HepG2 (cell line): Measurements from ENCODE around the gene MED22. TPM values are rescaled to one million over a fixed set of nuclear protein-coding genes. Genes with fewer than 3 reads are reported as not detected.
A peak's percentile ranks its signal among the peaks of the same experiment; 100 is the strongest.

ENCODE experiments used
- CBX1 ChIP-seq: IDR thresholded peaks from one replicate; pipeline ENCODE4 v1.6.1; 2016; ENCODE audit warnings: antibody characterized with exemption, low read depth
- HDAC2 ChIP-seq: sonication (generic); formaldehyde crosslinking; IDR thresholded peaks from 2 replicates; pipeline ENCODE4 v1.4.0; 2020; ENCODE audit warnings: missing genetic modification reagents
- HNRNPLL ChIP-seq: fragments of 200-400 bp; formaldehyde crosslinking; IDR thresholded peaks from 2 replicates; pipeline ENCODE4 v1.6.1; 2017; ENCODE audit warnings: mild to moderate bottlenecking, low read depth, low read length; ENCODE audit not compliant: poor library complexity, severe bottlenecking
- KDM6A ChIP-seq: IDR thresholded peaks from 2 replicates; pipeline ENCODE4 v1.6.1; 2016; ENCODE audit warnings: low read depth
- POGZ ChIP-seq: sonication (generic); formaldehyde crosslinking; IDR thresholded peaks from 2 replicates; pipeline ENCODE4 v1.4.0; 2020; ENCODE audit warnings: mild to moderate bottlenecking, missing genetic modification reagents
- REST ChIP-seq, 2 experiments: IDR thresholded peaks; 2 replicates each; pipeline ENCODE4 v1.6.1; 2011 to 2012; ENCODE audit warnings: low read length in 2 of 2, borderline replicate concordance in 1 of 2, low read depth in 1 of 2, mild to moderate bottlenecking in 1 of 2, moderate library complexity in 1 of 2
- SMAD3 ChIP-seq: sonication (generic); formaldehyde crosslinking; IDR thresholded peaks from 2 replicates; pipeline ENCODE4 v1.4.0; 2020; ENCODE audit warnings: missing genetic modification reagents
- SP1 ChIP-seq, 2 experiments: fragments of 450-650 bp in 1 of 2; sonication (generic) in 1 of 2; formaldehyde crosslinking in 1 of 2; IDR thresholded peaks; 2 replicates each; pipeline versions ENCODE4 v1.4.0 to v1.6.1; 2016 to 2020; ENCODE audit warnings: missing genetic modification reagents in 1 of 2
- TSC22D2 ChIP-seq: sonication (generic); formaldehyde crosslinking; IDR thresholded peaks from 2 replicates; pipeline ENCODE4 v1.5.1; 2020; ENCODE audit warnings: missing genetic modification reagents, mild to moderate bottlenecking, borderline replicate concordance
- ZBTB21 ChIP-seq: sonication (generic); formaldehyde crosslinking; IDR thresholded peaks from 2 replicates; pipeline ENCODE4 v1.4.0; 2020; ENCODE audit warnings: missing genetic modification reagents
- ZC3H13 ChIP-seq: sonication (generic); formaldehyde crosslinking; IDR thresholded peaks from 2 replicates; pipeline ENCODE4 v1.8.1; 2023; ENCODE audit warnings: mild to moderate bottlenecking, missing genetic modification reagents, moderate library complexity
- ZNF138 ChIP-seq: sonication (generic); formaldehyde crosslinking; IDR thresholded peaks from 2 replicates; pipeline ENCODE4 v1.5.0; 2020; ENCODE audit warnings: mild to moderate bottlenecking, low read depth, missing genetic modification reagents
- ZNF781 ChIP-seq: sonication (generic); formaldehyde crosslinking; IDR thresholded peaks from 2 replicates; pipeline ENCODE4 v1.5.1; 2020; ENCODE audit warnings: borderline replicate concordance, mild to moderate bottlenecking, missing genetic modification reagents; ENCODE audit errors: not compliant biosample characterization
- polyA plus RNA-seq, 8 experiments: library from polyadenylated mRNA; depleted of rRNA in 3 of 8; stranded (reverse) in 7 of 8; unstranded in 1 of 8; fragments of >200 nt; fragmentation: Illumina TruSeq in 4 of 8; extraction: Trizol in 4 of 8; gene quantifications; 2 replicates each; pipeline versions ENCODE4 v1.2.1 to v1.2.3, GENCODE V29; 2011 to 2016; ENCODE audit warnings: low read depth in 4 of 8, missing spikeins in 1 of 8, mixed read lengths in 1 of 8; ENCODE audit not compliant: insufficient read depth in 1 of 8
- total RNA-seq, 5 experiments: library from RNA; depleted of rRNA; stranded (reverse); fragments of >200 nt; fragmentation: Illumina TruSeq; extraction: Trizol; gene quantifications; 2 replicates each; pipeline ENCODE4 v1.2.3, GENCODE V29; 2016; ENCODE audit warnings: low read depth in 1 of 5
- TF ChIP-seq, protein P1 (sequence below), 2 experiments: fragments of 450-650 bp in 1 of 2; sonication (generic) in 1 of 2; formaldehyde crosslinking; IDR thresholded peaks; 2 replicates each; pipeline versions ENCODE4 v1.5.0 to v1.8.0; 2020 to 2022; ENCODE audit warnings: mild to moderate bottlenecking in 1 of 2, missing genetic modification reagents in 1 of 2
- TF ChIP-seq, protein P2 (sequence below): sonication (generic); formaldehyde crosslinking; IDR thresholded peaks from 2 replicates; pipeline ENCODE4 v1.4.0; 2020; ENCODE audit warnings: mild to moderate bottlenecking, missing genetic modification reagents
- TF ChIP-seq, protein P3 (sequence below): sonication (generic); formaldehyde crosslinking; IDR thresholded peaks from 2 replicates; pipeline ENCODE4 v1.4.0; 2020; ENCODE audit warnings: missing genetic modification reagents, mild to moderate bottlenecking, borderline replicate concordance

MED22 gene
- total and polyA plus RNA-seq, 2 of the 13 experiments (the other 11 are each of a cell fraction or from before 2014, with no cell fraction given): 15.8 to 22.1 TPM

DNA sequence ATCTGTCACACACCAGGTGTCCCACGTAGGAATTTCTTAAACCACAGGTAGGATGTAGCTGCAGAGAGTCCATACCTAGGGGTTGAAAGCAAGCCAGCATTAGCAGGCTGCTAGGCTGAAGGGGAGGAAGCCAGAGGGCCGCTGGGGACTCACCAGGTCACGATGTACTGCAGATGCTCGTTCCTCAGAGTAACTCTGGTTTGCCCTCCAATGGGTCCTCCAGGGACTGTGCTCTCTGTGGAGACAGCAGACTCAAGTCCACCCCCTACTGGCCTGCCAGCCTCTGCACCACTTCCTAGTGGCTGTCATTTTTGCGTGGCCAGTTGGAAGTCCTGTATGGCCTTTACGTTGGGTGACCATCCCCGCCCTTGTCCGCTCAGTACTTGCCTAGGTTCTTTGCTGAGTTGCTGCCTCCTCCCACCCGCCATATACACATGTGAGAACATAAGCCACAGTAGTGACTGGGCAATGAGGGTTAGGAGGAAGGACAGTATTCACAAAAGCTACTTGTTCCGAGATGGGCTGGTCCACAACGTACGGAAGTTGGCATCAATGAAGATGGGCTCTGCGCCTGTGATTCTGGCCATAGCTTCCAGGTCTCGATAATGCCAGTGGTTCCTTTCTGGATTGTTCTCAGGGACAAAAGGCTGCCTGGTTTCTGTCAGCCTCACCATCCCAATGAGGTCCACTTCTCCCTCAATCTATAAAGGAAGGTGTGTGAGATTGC lies 4.1 kb upstream of the MED22 start (continued):
- TF ChIP-seq, protein P1, sequence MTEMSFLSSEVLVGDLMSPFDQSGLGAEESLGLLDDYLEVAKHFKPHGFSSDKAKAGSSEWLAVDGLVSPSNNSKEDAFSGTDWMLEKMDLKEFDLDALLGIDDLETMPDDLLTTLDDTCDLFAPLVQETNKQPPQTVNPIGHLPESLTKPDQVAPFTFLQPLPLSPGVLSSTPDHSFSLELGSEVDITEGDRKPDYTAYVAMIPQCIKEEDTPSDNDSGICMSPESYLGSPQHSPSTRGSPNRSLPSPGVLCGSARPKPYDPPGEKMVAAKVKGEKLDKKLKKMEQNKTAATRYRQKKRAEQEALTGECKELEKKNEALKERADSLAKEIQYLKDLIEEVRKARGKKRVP (CRISPR knock-in tag; IDR thresholded peaks at IDR 0.05): no peak
- no peak for TF ChIP-seq ZNF781 (CRISPR knock-in tag)
- no peak for TF ChIP-seq HDAC2 (CRISPR knock-in tag)
- TF ChIP-seq, protein P2, sequence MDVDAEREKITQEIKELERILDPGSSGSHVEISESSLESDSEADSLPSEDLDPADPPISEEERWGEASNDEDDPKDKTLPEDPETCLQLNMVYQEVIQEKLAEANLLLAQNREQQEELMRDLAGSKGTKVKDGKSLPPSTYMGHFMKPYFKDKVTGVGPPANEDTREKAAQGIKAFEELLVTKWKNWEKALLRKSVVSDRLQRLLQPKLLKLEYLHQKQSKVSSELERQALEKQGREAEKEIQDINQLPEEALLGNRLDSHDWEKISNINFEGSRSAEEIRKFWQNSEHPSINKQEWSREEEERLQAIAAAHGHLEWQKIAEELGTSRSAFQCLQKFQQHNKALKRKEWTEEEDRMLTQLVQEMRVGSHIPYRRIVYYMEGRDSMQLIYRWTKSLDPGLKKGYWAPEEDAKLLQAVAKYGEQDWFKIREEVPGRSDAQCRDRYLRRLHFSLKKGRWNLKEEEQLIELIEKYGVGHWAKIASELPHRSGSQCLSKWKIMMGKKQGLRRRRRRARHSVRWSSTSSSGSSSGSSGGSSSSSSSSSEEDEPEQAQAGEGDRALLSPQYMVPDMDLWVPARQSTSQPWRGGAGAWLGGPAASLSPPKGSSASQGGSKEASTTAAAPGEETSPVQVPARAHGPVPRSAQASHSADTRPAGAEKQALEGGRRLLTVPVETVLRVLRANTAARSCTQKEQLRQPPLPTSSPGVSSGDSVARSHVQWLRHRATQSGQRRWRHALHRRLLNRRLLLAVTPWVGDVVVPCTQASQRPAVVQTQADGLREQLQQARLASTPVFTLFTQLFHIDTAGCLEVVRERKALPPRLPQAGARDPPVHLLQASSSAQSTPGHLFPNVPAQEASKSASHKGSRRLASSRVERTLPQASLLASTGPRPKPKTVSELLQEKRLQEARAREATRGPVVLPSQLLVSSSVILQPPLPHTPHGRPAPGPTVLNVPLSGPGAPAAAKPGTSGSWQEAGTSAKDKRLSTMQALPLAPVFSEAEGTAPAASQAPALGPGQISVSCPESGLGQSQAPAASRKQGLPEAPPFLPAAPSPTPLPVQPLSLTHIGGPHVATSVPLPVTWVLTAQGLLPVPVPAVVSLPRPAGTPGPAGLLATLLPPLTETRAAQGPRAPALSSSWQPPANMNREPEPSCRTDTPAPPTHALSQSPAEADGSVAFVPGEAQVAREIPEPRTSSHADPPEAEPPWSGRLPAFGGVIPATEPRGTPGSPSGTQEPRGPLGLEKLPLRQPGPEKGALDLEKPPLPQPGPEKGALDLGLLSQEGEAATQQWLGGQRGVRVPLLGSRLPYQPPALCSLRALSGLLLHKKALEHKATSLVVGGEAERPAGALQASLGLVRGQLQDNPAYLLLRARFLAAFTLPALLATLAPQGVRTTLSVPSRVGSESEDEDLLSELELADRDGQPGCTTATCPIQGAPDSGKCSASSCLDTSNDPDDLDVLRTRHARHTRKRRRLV (CRISPR knock-in tag): no peak
- peak; percentile 47; the same call in 1 of the 2 replicates for TF ChIP-seq SMAD3
- no peak for TF ChIP-seq REST (IDR thresholded peaks at IDR 0.05; ENCODE audit: borderline replicate concordance in 1 of 2, low read depth in 1 of 2, low read length in 2 of 2)
- no peak for TF ChIP-seq POGZ (CRISPR knock-in tag)
- TF ChIP-seq TSC22D2: no peak
- no peak for TF ChIP-seq SP1 (IDR thresholded peaks at IDR 0.05)
- TF ChIP-seq SP1 (CRISPR knock-in tag; IDR thresholded peaks at IDR 0.05): no peak
- TF ChIP-seq ZNF138 (CRISPR knock-in tag): no peak
- TF ChIP-seq ZBTB21 (CRISPR knock-in tag): no peak
- no peak for TF ChIP-seq HNRNPLL
- TF ChIP-seq CBX1: no peak
- TF ChIP-seq, protein P3, sequence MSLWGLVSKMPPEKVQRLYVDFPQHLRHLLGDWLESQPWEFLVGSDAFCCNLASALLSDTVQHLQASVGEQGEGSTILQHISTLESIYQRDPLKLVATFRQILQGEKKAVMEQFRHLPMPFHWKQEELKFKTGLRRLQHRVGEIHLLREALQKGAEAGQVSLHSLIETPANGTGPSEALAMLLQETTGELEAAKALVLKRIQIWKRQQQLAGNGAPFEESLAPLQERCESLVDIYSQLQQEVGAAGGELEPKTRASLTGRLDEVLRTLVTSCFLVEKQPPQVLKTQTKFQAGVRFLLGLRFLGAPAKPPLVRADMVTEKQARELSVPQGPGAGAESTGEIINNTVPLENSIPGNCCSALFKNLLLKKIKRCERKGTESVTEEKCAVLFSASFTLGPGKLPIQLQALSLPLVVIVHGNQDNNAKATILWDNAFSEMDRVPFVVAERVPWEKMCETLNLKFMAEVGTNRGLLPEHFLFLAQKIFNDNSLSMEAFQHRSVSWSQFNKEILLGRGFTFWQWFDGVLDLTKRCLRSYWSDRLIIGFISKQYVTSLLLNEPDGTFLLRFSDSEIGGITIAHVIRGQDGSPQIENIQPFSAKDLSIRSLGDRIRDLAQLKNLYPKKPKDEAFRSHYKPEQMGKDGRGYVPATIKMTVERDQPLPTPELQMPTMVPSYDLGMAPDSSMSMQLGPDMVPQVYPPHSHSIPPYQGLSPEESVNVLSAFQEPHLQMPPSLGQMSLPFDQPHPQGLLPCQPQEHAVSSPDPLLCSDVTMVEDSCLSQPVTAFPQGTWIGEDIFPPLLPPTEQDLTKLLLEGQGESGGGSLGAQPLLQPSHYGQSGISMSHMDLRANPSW (CRISPR knock-in tag): no peak
- no peak for TF ChIP-seq KDM6A
- no peak for TF ChIP-seq ZC3H13 (CRISPR knock-in tag)
